Anterior cingulate cortex (tissue), 58 donors: Measurements from ENCODE around the gene WWOX.

Source experiments
- DNase-seq, 58 donors: peaks; one replicate each; lab custom pipeline; 2025; lab: John Stamatoyannopoulos, UW

The WWOX gene

DNA sequence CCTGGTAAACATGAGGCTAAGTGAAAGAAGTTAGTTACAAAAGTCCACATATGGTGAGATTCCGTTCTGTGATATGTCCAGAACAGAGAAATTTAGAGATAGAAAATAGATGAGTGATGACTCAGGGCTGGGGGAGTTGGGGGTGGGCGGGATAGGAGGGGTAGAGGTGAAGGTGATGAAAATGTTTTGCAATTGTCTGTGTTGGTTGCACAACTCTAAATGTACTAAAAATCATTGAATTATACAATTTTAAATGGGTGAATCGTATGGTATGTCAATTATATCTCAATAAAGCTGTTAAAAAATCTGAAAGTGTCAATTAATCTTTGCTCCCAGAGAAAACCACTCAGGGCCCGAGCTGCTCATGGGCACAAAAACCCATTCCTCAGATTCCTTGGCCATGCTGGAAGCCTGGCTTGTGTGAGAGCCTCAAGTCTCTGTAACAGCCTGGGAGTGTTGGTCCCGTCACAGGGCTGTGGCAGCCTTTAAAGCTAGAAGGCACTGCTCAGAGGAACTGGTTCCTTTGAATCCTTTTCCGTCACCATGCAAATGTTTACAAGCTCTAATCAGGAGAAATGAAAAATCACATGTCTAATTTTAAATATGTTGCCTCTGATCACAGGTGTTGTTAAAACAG lies 225.3 kb downstream of the WWOX start:
- no peak for DNase-seq

DNA sequence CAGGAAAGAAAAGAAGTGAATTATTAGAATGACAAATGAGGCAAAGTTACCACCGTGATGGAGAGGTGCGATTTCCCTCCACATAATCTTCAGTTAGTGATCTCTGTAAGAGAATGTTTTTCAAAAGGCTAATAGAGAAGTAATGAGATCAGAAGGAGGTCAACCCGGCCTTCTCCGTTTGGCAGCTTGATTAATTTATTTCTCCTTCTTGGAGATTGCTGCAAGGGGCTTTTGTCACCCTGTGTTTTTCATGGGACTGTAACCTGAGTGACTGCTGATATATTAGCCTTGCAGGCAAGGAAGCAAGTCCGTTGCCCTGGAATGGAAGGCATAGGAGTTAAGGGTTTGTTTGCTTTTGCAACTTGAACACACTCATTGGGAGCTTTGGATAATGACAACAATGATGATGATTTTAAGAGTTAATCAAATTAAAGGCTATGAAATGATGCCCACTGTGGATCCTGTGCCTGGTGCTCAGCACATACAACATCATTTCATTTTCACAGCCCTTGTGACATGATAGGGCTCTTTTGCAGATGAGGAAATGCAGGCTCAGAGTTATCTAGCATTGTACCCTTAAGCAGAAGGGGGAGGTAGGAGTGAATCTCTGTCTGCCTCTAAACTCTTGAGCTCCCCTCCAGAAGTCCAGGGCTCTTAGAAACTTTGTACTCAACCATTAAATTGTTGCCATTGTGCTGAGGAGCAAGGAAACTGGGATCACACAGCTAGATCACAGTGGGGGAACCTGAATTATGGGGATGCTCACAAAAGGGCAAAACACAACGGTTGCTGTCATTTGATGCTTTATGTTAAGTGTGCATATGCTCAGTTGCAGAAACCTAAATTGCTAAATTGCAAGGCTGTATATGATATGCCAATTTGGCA lies 226.3 kb downstream of the WWOX start:
- DNase-seq: no peak

DNA sequence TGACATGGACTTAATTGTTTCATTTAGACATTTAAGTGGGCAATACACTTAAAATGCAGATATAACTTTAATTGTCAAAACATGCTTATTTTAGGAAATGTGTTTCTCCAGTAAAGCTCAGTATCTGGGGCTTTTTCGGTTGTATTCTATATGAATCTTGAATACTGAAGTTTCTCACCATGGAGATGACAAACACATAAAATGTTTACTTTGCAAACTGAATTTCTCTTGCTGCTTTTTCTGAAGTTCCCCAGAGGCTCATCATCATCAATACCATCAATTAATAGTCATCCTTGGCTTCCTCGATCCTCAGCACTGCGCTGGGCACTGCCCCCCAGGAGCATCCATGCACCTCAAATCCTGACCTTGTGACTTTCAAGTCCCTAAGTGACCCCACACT lies 227.3 kb downstream of the WWOX start:
- DNase-seq: no peak

DNA sequence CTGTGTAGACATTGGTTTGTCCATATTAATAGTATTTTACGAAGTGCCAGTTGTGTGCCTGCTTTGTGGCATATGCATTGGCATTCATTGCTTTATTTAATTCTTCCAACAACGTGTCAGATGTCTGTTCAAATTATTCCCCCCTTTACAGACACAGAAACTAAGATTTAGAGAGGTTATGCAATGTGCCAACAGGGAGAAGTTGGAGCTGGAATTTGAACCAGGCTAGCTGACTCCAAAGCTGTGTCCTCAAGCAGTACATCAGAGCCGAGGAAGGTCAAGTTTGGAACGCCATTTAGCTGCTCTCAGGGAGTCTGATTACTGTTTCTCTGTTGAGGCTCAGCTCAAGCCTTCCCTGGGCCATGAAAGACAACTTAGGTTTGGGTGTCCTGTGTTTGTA lies 232.3 kb downstream of the WWOX start:
- DNase-seq: no peak

DNA sequence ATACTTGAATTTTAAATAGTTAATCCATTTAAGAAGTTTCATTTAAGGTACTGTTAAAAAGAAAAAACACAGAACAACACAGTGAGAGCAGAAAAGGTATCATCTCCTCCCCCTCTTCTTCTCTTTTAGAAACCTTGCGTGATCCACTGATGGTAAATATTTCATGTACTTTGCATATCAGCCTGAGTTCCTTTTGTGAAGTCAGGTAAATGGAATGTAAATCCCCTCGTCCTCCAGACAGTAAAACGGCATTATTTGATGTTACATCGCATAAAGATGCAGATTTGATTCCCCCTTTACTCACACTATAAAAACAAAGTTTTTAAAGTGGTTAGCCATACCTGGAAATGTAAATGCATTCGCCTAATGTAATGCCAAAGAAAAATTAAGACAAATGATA lies 234.4 kb downstream of the WWOX start:
- DNase-seq: no peak

DNA sequence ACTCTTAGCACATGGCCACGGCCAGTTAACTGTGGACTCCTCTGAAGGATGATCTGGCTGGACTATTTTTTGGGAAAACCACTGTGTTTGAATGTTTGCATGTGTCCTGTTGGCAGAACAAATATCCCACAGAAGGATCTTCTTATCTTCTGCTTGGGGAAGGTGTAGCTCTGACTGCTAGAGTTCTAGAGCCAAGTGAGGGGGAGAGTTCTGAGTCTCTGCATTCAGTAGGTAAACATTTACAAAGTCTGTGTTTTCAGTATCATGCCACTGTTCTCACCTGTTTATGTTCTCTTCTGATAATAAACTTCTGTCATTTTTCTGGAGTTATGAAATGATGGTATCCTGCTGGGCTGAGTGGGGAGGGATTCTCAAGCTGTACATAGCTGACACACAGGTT lies 241.1 kb downstream of the WWOX start:
- no peak for DNase-seq

DNA sequence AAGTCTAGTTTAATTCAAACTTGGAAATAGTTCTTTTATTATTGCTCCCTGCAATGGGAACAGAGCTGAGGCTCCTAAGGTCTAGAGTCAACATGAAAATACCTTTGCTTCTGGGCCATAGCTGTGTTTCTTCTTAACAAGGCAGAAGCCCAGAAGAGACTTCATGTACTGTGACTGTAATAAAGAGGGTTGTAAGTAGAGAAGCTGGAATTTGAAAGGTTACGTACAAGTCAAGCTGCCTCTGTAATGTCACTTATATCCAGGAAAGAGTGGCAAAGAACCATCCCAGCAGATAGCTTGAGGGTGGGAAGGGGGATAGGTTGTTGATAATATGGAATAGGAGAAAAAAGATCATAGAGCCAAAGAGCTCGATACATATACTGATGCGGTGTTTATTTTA lies 248.6 kb downstream of the WWOX start:
- DNase-seq: no peak

DNA sequence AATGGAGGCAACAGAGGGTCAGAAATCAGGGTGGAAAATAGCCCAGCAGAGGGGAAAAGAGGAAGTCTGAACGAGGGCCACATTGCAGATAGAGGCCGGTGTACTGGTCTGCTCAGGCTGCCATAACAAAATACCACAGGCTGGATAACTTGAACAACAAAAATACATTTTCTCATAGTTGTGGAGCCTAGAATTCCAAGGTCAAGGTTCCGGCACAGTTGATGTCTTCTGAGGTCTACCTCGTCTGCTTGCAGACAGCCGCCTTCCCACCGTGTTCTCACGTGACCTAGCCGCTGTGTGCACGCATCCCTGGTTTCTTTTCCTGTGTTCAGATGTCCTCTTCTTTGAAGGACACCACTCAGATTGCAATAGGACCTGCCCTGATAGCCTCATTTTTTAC lies 249.4 kb downstream of the WWOX start:
- no peak for DNase-seq

DNA sequence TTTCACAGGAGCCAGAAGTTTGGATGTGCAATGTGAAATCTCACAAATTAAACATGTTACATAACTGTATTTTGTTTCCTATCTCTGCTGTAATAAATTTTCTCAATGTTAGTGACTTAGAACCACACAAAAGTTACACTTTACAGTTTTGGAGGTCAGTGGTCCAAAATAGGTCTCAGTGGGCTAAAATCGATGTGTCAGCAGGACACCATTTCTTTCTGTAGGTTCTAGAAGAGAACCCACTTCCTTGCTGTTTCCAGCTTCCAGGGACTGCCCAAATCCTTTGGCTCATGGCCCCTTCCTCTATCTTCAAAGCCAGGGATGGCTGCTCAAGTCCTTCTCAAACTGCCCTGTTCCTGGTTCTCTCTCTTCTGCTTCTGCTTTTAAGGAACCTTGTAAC lies 252.7 kb downstream of the WWOX start:
- DNase-seq: no peak

DNA sequence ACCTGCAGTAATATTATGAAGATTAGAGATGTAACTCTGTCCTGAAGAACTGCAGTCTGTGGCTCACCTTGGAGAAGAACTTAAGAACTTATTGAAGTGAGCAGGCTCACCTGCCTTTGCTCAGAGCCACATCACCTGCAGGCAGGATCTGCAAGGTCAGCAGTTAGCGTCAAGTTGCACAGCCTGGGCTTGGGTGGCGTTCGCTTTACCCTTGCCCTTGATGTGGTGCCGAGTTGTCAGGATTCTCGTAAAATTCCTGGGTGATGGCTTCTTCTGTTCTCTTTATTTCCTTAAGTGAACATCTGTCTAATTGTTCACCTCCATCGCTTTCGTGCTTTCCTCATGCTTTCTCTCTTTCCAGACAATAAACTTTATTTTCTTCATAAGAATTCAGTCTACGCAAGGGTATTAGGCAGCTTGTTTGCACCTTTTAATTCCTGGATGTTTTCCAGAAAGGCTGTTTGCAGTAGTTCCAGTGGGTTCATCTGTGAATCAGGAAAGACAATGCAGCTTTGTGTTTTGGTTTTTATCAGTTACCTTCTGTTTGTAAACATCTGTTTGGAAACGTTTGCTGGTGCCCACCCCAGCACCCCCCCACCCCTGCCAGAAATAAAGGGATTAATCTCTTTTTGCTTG lies 254.3 kb downstream of the WWOX start:
- DNase-seq: no peak

DNA sequence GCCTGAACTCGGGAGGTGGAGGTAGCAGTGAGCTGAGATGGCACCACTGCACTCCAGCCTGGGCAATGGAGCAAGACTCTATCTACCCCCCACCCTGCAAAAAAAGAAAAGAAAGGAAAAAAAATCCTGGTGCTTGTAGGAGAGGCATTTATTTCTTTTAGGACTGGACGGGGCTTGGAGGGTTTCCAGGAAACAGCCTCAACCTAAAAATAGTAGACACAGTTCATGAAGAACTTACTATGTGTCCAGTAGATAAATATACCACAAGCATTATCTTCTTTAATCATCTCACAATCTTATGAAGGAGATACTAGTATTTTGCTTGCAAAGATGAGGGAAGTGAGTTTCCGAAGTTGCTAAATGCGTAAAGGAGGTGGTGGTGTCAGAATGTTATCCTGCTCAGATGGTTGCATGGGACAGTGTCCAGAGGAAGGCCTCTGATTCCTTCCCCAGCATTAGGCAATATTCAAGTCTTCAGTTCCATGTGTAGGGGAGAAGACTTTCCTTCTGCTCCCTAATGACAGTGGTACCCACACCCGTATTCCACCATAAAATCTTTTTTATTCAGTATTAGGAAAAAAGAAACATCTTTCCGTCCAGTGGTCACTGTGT lies 263.2 kb downstream of the WWOX start:
- DNase-seq: no peak

DNA sequence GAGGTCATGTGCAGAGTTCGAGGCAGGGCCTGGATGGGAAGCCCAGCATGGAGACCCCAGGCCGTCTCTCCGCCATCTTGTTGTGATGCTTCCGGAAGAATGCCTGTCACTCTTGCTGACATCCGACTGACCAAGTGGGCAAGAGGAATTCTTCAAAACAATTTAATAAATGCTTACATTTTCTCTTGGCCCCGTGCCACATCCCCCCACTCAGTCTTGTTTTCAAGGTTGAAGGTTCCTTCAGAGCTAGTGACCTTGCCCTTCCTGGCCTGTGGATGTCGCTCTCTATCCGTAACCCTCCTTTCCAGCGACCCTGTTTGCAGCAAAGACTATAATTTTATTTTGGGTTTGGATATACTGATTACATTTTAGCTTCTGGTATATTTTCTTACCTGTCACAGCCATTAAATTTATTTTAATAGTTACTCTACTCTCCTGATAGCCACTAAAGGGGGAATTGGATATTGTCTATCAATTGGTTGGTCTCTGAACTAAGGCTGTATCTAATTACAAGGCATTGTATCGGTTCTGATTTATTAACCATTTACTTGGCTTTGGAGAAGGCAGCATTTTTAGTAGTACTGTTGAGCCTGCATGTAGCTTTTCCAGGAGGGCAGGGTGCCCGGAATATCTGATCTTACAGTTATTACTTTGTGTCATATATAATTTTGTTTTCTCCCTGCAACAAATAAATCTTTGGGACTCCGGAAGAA lies 264.5 kb downstream of the WWOX start:
- DNase-seq: no peak

DNA sequence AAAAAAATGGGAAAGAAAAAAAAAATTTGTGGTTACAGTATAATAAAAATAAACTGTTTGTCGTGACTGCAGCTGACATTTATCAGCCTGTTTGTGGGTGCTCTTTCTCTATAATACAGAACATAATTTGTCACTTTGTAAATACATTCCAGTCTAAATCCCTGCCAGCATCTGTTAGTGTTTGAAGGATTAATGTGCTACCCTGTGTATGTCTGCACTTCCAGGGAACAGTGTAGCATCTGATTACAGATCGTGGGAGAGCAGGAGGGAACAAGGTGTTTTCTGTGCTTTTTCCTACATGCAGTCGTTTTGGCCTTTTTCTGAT lies 265.1 kb downstream of the WWOX start:
- no peak for DNase-seq

DNA sequence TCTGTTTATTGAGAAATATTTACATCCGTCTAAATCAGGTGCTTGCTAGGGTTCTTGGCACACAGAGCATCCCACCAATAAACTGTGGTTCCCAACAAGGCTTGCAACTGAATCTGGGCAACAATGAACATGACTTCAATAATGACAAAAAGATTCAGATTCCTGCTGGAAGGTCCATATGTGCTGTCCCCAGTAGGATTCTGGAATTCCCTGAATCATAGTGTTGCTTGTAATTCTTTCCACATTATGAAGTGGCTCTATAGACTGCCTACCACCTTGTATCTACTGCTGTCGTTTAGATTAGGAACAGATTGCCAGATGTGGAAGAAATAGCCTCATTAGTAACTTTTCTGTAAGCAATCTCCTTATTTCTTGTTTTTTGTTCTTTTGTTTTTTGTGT lies 265.9 kb downstream of the WWOX start:
- DNase-seq: no peak

DNA sequence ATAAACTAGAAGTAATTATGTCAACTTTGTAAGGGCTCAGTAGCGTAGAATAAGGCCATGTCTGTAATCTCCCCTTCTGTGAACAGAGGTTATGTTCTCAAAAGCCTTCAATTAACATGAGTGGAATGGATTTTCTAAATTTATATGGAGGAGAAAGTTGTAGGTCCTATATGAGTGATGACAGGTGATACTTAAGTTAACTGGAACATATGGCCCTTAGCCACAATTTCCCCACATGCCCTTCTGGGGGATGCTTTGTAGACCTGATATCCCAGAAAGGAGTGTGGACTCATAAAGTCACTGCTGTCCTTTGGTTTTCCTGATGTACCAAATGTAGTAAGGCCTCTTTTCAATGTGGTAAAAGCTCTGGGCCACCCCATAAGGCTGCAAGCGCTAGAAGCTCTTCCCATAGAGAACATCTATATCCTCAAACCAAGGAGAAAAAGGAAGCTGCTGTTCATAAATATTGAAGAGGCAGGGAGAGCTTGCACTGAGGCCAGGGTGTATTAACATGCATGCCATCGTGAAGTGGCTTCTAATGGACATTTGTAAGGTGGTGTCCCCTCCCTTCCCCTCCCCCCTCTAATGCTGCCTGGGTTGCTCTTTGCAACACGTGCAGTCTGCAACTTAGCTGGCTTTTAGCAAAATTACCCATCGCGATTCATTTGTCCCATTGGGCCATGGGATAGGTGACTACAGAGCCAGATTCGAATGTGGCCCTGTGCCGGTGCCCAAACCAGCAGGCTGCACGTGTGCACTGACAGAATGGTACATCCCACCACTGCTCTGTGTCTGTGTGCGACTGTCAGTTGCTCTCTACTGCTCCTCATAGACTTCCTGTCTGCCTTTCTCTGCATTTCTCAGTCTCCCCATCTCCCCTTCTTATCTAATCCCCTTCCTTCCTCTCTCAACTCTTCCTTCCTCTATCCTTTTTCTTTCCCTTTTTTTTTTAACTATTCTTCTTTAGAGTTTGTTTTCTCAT lies 269.0 kb downstream of the WWOX start:
- DNase-seq: no peak

DNA sequence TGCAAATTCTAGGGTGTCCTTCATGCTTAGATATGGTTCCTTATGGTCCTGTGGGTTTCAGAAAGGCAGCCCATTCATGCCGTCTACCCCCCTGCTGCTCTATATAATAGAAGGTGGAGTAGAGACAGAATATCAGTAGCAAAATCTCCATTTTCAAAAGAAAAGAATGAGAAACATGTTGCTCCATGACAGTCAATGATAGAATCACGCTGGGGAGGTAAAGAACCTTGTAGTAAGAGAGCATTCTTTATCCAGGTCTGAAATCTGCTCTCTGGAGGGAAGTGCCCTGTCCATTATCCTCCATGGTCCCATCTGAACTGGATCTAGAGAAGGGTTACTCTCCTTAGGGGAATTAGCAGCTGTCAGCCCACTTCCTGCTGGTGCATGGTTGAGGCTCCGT lies 272.8 kb downstream of the WWOX start:
- no peak for DNase-seq

DNA sequence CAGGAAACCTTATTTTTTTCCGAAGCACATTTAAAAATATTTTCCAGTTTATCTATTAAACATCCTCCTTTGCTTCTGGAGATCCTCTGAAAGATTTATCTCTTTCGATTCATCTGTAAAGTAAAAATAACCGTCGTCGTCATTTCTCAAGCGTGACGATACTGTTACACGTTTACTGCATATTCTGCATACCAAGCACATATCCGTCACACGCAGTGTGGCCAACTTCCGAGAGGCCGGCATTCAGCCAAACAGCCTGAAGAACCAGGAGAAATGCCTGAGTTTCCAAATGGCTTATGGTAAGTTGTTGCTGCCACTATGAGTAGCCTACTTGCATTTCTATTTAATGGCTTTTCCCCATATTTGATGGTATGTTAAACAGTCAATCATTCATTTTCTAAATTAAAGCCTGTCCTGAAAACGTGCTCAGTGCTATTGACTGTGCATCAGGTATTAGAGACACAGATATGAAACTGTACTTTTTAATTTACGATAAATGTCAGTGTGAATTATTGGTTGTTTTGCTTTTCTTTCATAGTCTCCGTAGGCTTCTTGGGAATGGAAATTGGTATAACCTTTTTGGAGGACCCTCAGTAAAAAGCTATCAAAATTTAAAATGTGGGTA lies 275.7 kb downstream of the WWOX start:
- DNase-seq: no peak

DNA sequence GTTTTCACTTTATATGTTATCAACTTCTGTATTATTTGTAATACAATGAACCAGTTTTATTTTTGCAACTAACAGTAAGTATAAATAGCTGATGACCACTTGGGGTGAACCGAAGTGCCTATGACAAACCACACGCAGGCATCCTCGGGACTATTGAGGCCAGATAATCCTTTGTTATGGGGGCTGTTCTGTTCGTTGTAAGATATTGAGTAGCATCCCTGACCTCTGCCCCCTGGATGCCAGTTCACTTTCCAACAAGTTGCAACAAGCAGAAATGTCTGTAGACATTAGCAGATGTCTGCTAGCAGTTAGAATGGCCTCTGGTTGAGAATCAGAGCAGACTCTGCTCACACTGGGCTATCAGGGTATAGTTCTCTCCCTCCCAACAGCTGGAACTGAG lies 277.0 kb downstream of the WWOX start:
- no peak for DNase-seq

DNA sequence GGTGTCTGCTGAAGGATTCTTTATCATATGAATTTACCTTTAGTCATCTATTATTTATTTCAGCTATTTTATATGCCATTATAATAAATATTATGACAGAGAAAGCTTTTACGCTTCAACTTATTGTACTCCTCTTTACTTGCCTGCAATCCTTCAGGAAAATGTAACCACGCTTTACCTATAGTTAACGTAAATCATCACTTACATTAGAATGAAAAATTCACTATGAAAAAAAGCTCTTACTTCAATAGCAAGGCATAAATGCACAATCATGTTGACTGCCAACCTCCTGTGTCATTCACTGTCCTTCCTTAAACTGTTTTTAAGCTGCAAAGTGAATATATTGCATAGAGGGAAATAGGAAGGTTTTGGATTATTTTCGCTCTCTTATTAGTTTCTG lies 277.9 kb downstream of the WWOX start:
- DNase-seq: no peak
